ENCODE measurements around the gene NTM. TPM values are rescaled to one million over a fixed set of nuclear protein-coding genes. Genes with fewer than 3 reads are reported as not detected.

The NTM gene
- total RNA-seq, 6 donors from 2014 or later, result 4.1 to 151 (median 115) TPM

- TF ChIP-seq EP300 (IDR thresholded peaks at IDR 0.05) (no peak), POLR2AphosphoS5 (IDR thresholded peaks at IDR 0.05) (no peak), POLR2A (IDR thresholded peaks at IDR 0.05) (no peak), CTCF (IDR thresholded peaks at IDR 0.05) (no peak)
- DNase-seq, result no peak
- Histone ChIP-seq H3K4me1 (no peaks in the 10 kb centered on the region), H3K9me3 (no peaks in the 10 kb centered on the region), H3K36me3 (no peaks in the 10 kb centered on the region), H3K27ac (no peak overlapping the region), H3K4me3 (no peak overlapping the region), H3K27me3 (no peaks in the 10 kb centered on the region)
- ATAC-seq (ENCODE audit: low FRiP score in 2 of 2), result no peak
- 88 to 93% methylated on average over 2 of the region's 2 CpGs for WGBS, 2 donors
Measured at GRCh38 chr11:131800452-131800851, 430.0 kb downstream of the NTM start.

DNA sequence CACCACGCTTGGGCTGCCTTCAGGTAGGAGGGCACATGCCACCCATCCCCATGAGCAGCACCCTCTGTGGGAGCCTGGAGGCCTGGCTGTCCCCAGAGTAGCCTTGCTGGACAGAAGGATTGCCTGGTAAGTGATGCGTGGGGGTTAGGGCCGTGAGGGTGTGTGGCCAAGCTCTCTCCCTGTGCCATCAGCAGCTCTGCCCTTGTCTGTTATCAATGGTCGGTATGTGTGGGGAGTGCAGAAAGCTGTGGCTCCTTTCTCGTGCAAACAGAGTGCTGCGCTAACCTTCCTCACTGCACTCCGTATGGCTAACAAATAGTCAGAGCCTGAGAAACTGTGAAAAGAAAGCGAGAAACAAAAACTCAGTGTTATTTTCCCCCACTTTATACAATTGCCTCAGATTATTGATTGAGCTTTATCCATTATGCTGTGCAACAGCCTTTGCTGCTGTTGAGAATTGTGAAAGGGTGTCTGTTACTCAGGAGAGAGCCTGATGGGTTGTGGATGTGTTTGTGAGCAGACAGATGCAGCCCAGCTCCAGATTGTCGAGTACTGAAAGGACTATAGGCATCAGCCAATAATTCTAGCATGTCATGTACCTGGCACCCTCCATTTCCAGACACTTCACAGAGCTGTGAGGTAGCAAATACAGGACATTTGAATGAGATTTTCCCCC lies 432.2 kb downstream of the NTM start:
- no peaks in the 10 kb centered on the region for H3K36me3 ChIP-seq
- peak in 1 of 2 donors; percentile 9 for DNase-seq
- TF ChIP-seq CTCF (IDR thresholded peaks at IDR 0.05) (no peak), EP300 (IDR thresholded peaks at IDR 0.05) (no peak), POLR2AphosphoS5 (IDR thresholded peaks at IDR 0.05) (no peak), POLR2A (IDR thresholded peaks at IDR 0.05) (no peak)
- no peaks in the 10 kb centered on the region for H3K9me3 ChIP-seq
- no peaks in the 10 kb centered on the region for H3K27me3 ChIP-seq
- no peaks in the 10 kb centered on the region for H3K4me1 ChIP-seq
- no peak for ATAC-seq (ENCODE audit: low FRiP score in 2 of 2)
- H3K27ac ChIP-seq, result no peak overlapping the region
- H3K4me3 ChIP-seq, result no peak overlapping the region
- WGBS, 2 donors, result 66 to 69% methylated on average over 7 to 9 of the region's 9 CpGs

DNA sequence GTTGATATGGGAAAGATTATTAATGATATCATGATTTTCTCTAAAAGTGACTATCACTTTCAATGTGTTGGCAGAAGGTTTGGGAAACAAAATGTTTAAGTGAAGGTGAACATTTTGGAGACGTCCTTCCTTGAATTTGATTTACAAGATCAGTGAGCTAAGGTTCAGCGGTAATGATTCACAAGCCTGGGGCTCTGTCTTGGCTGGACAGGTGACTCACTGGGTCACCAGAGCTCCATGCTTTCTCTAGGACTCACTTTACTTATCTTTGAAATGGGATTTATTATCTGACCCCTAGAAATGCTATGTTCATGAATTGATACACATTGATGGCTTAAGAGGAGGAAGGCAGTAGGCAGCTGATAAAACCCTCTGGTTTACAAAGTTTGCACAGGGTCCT lies 437.5 kb downstream of the NTM start:
- no peaks in the 10 kb centered on the region for H3K4me1 ChIP-seq
- H3K27me3 ChIP-seq, result no peaks in the 10 kb centered on the region
- DNase-seq (no peak), ATAC-seq (ENCODE audit: low FRiP score in 2 of 2) (no peak)
- no peak for TF ChIP-seq POLR2A (IDR thresholded peaks at IDR 0.05)
- no peak for TF ChIP-seq EP300 (IDR thresholded peaks at IDR 0.05)
- no peak for TF ChIP-seq CTCF (IDR thresholded peaks at IDR 0.05)
- TF ChIP-seq POLR2AphosphoS5 (IDR thresholded peaks at IDR 0.05), result no peak
- H3K4me3 ChIP-seq, result no peak overlapping the region
- no peaks in the 10 kb centered on the region for H3K9me3 ChIP-seq
- no peaks in the 10 kb centered on the region for H3K36me3 ChIP-seq
- 66 to 78% methylated on average over 2 of the region's 2 CpGs for WGBS, 2 donors
- H3K27ac ChIP-seq, result no peak overlapping the region

- no peak overlapping the region for H3K27ac ChIP-seq
- ATAC-seq (ENCODE audit: low FRiP score in 2 of 2), result no peak
- H3K36me3 ChIP-seq, result no peaks in the 10 kb centered on the region
- no peak for TF ChIP-seq POLR2AphosphoS5 (IDR thresholded peaks at IDR 0.05)
- no peak for TF ChIP-seq POLR2A (IDR thresholded peaks at IDR 0.05)
- TF ChIP-seq EP300 (IDR thresholded peaks at IDR 0.05), result no peak
- H3K9me3 ChIP-seq, result no peaks in the 10 kb centered on the region
- no peaks in the 10 kb centered on the region for H3K4me1 ChIP-seq
- H3K4me3 ChIP-seq, result no peak overlapping the region
- DNase-seq, result no peak
- no peaks in the 10 kb centered on the region for H3K27me3 ChIP-seq
- WGBS, 2 donors, result 71 to 76% methylated on average over 6 of the region's 6 CpGs
Measured at GRCh38 chr11:131808470-131808869, 438.1 kb downstream of the NTM start.

DNA sequence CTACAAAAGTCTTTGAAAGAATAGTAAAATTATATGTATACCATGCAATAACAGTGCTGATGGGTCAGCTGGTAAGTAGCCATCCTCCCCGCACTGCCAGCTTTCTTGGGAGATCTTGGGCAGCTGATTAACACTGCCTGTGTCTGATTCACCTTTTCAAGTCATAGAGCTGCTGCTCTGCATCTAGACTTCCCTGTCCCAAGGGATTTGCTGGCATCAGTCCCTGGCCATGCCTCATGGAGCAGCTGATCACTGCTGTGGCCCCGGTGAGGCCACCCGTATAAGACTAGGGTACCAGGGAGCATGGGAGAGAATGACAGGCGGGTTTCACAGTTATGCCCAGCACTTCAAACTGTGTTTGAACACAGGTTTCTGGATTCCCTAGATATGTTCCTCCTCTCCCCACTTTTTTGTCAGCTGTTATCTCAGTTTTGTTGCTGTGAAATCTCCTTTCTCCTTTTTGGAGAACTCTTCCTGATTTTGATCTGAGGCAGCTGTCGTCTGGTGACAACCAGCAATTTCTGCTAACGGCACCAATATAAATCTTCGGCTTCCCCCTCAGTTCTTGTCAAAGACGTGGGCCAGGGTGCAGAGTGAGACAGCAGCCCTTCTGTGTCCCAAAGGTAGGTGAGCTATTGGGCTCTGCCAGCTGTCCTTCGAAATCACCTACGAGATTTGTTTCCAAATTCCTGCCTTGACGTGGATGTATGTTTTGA lies 438.9 kb downstream of the NTM start:
- Histone ChIP-seq H3K4me3 (no peak overlapping the region), H3K9me3 (no peaks in the 10 kb centered on the region), H3K27ac (no peak overlapping the region), H3K27me3 (no peaks in the 10 kb centered on the region), H3K4me1 (no peaks in the 10 kb centered on the region), H3K36me3 (no peaks in the 10 kb centered on the region)
- ATAC-seq (ENCODE audit: low FRiP score in 2 of 2) (no peak), DNase-seq (no peak)
- TF ChIP-seq CTCF (IDR thresholded peaks at IDR 0.05) (no peak), POLR2A (IDR thresholded peaks at IDR 0.05) (no peak), EP300 (IDR thresholded peaks at IDR 0.05) (no peak), POLR2AphosphoS5 (IDR thresholded peaks at IDR 0.05) (no peak)
- WGBS, 2 donors, result 44 to 48% methylated on average over 11 of the region's 11 CpGs
